Gastrocnemius medialis (tissue), 4 donors: ENCODE measurements around the gene NOP56.

Experiments
- POLR2A ChIP-seq, 2 donors: fragments of 450-650 bp; IDR thresholded peaks; one replicate each; pipeline ENCODE4 v1.6.1; 2017; ENCODE audit warnings: antibody characterized with exemption in 2 of 2, mild to moderate bottlenecking in 2 of 2, moderate library complexity in 2 of 2
- TF ChIP-seq, protein P1 (sequence below), 5 experiments: fragments of 450-650 bp in 3 of 5; fragments of 200-600 bp in 2 of 5; sonication (generic) in 2 of 5; IDR thresholded peaks in 4 of 5; conservative IDR thresholded peaks in 1 of 5; 1 replicate in 4 of 5; 2 replicates in 1 of 5; pipeline ENCODE4 v1.5.1; 2016 to 2019; ENCODE audit warnings: antibody characterized with exemption in 5 of 5, mild to moderate bottlenecking in 3 of 5, moderate library complexity in 3 of 5

GRCh38 chr20:2604506-2604835, 48.0 kb upstream of the NOP56 start:
- TF ChIP-seq, protein P1, sequence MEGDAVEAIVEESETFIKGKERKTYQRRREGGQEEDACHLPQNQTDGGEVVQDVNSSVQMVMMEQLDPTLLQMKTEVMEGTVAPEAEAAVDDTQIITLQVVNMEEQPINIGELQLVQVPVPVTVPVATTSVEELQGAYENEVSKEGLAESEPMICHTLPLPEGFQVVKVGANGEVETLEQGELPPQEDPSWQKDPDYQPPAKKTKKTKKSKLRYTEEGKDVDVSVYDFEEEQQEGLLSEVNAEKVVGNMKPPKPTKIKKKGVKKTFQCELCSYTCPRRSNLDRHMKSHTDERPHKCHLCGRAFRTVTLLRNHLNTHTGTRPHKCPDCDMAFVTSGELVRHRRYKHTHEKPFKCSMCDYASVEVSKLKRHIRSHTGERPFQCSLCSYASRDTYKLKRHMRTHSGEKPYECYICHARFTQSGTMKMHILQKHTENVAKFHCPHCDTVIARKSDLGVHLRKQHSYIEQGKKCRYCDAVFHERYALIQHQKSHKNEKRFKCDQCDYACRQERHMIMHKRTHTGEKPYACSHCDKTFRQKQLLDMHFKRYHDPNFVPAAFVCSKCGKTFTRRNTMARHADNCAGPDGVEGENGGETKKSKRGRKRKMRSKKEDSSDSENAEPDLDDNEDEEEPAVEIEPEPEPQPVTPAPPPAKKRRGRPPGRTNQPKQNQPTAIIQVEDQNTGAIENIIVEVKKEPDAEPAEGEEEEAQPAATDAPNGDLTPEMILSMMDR (IDR thresholded peaks at IDR 0.05 in 4 of 5, conservative IDR thresholded peaks at IDR 0.05 in 1 of 5) = no peak
- no peak for TF ChIP-seq POLR2A (IDR thresholded peaks at IDR 0.05)
